Endothelial cell of umbilical vein (primary cell): Measurements from ENCODE around the gene ZCCHC14. TPM values are rescaled to one million over a fixed set of nuclear protein-coding genes. Genes with fewer than 3 reads are reported as not detected.
A peak's percentile ranks its signal among the peaks of the same experiment; 100 is the strongest.

Source experiments
- BruUV-seq: library from RNA; stranded (reverse); fragments of 400-500 nt; replicated peaks from 2 replicates; lab custom pipeline; 2021; lab: Mats Ljungman, UMichigan
- CTCF ChIA-PET: fragments of 300-600, 350-600 bp; sonication (Branson Sonifier 250); formaldehyde crosslinking; loops from one replicate; lab custom pipeline; 2021; ENCODE audit warnings: antibody characterized with exemption, inconsistent platforms; lab: Charles Lee
- POLR2A ChIA-PET: fragments of 300-600, 350-600 bp; sonication (Branson Sonifier 250); formaldehyde crosslinking; loops from one replicate; lab custom pipeline; 2021; ENCODE audit warnings: antibody characterized with exemption, inconsistent platforms; lab: Charles Lee
- DNase-seq: peaks from one replicate; pipeline ENCODE4 v3.0.0-alpha.2; 2011; ENCODE audit warnings: low read depth, low spot score
- FAIRE-seq: peaks from 2 replicates; lab custom pipeline; 2011; peaks lifted over from hg19 to GRCh38; lab: Jason Lieb, UNC
- H2AFZ ChIP-seq: 2 replicates; pipeline ENCODE4 v1.6.0; 2012; ENCODE audit warnings: low read depth, low read length, control low read depth, inconsistent platforms
- H3K27ac ChIP-seq: 2 replicates; pipeline ENCODE4 v1.5.1; 2011; ENCODE audit warnings: low read depth, mild to moderate bottlenecking, control low read depth, low read length, moderate library complexity; ENCODE audit not compliant: insufficient read depth
- H3K27me3 ChIP-seq, 2 experiments: 2 replicates each; pipeline versions ENCODE4 v1.6.0 to v1.6.1; 2011; ENCODE audit warnings: low read length in 2 of 2, mixed read lengths in 1 of 2; ENCODE audit not compliant: control insufficient read depth in 2 of 2, insufficient read depth in 2 of 2
- H3K36me3 ChIP-seq, 2 experiments: 2 replicates in 1 of 2; 3 replicates in 1 of 2; pipeline ENCODE4 v1.5.1; 2011; ENCODE audit warnings: low read length in 2 of 2, mild to moderate bottlenecking in 1 of 2, moderate library complexity in 1 of 2; ENCODE audit not compliant: control insufficient read depth in 2 of 2, insufficient read depth in 2 of 2; ENCODE audit errors: extremely low read depth in 1 of 2
- H3K4me1 ChIP-seq: 3 replicates; pipeline ENCODE4 v1.5.1; 2011; ENCODE audit warnings: mild to moderate bottlenecking, low read length; ENCODE audit not compliant: control insufficient read depth, insufficient read depth; ENCODE audit errors: extremely low read depth
- H3K4me2 ChIP-seq: 2 replicates; pipeline ENCODE4 v1.6.1; 2011; ENCODE audit warnings: low read length, control low read depth, mixed read lengths; ENCODE audit not compliant: insufficient read depth
- H3K4me3 ChIP-seq, 3 experiments: fragments of 200-600 bp in 1 of 3; sonication (generic), shearing (Covaris generic) in 1 of 3; replicated peaks in 1 of 3; 2 replicates each; pipeline ENCODE4 v1.5.1; 2011 to 2016; ENCODE audit warnings: control low read depth in 3 of 3, low read length in 3 of 3, mild to moderate bottlenecking in 2 of 3, inconsistent platforms in 1 of 3, low read depth in 1 of 3, moderate library complexity in 1 of 3; ENCODE audit not compliant: insufficient read depth in 1 of 3
- H3K79me2 ChIP-seq: 2 replicates; pipeline ENCODE4 v1.6.0; 2012; ENCODE audit warnings: low read length, inconsistent platforms; ENCODE audit not compliant: control insufficient read depth, insufficient read depth
- H3K9ac ChIP-seq: replicated peaks from 2 replicates; pipeline ENCODE3; 2011; ENCODE audit warnings: low read length, control low read depth; ENCODE audit not compliant: insufficient read depth; ENCODE audit errors: extremely low read depth
- H3K9me1 ChIP-seq: replicated peaks from 3 replicates; pipeline ENCODE4 v1.6.0; 2011; ENCODE audit warnings: mild to moderate bottlenecking, low read length; ENCODE audit not compliant: control insufficient read depth, insufficient read depth; ENCODE audit errors: extremely low read depth
- H3K9me3 ChIP-seq: replicated peaks from 2 replicates; pipeline ENCODE4 v1.5.1; 2012; ENCODE audit warnings: low read length, inconsistent platforms; ENCODE audit not compliant: control insufficient read depth, insufficient read depth
- H4K20me1 ChIP-seq: replicated peaks from 2 replicates; pipeline ENCODE3; 2011; ENCODE audit warnings: mild to moderate bottlenecking, low read length; ENCODE audit not compliant: control insufficient read depth, insufficient read depth; ENCODE audit errors: extremely low read depth
- FOS ChIP-seq: IDR thresholded peaks from 2 replicates; pipeline ENCODE4 v1.6.1; 2011; ENCODE audit warnings: mild to moderate bottlenecking, low read length, moderate library complexity, borderline replicate concordance; ENCODE audit not compliant: insufficient read depth
- GATA2 ChIP-seq: IDR thresholded peaks from 2 replicates; pipeline ENCODE4 v1.7.0; 2011; ENCODE audit warnings: low read depth, mild to moderate bottlenecking, moderate library complexity, mixed read lengths, low read length; ENCODE audit not compliant: insufficient read length, insufficient read depth
- JUN ChIP-seq: IDR thresholded peaks from 2 replicates; pipeline ENCODE4 v1.6.1; 2011; ENCODE audit warnings: borderline replicate concordance, low read depth; ENCODE audit not compliant: insufficient read length, insufficient read depth
- MYC ChIP-seq: IDR thresholded peaks from one replicate; pipeline ENCODE4 v1.6.1; 2011; ENCODE audit warnings: mild to moderate bottlenecking, low read depth, low read length
- dilution Hi-C: fragments of 300-500 bp; cut with MboI; formaldehyde crosslinking; loops from one replicate; pipeline ENCODE4 v1.15.0; 2019; ENCODE audit warnings: low sequenced_read_pairs; ENCODE audit not compliant: extremely low pct_ligation_motif_present
- intact Hi-C: fragments of 100-400 bp; cut with micrococcal nuclease; formaldehyde crosslinking; loops from one replicate; pipeline ENCODE4 v1.10.0; 2022
- polyA plus RNA-seq, 4 experiments: library from polyadenylated mRNA; depleted of rRNA in 3 of 4; stranded (reverse) in 3 of 4; unstranded in 1 of 4; fragments of >200 nt; gene quantifications; 2 replicates each; pipeline versions ENCODE4 v1.2.1 to v1.2.3, GENCODE V29; 2011 to 2012; ENCODE audit warnings: missing spikeins in 1 of 4
- total RNA-seq: library from RNA; stranded (reverse); gene quantifications from 2 replicates; pipeline ENCODE4 v1.2.3, GENCODE V29; 2021
- TF ChIP-seq, protein P1 (sequence below), 2 donors: IDR thresholded peaks; 1 replicate in 1 of 2; 2 replicates in 1 of 2; pipeline ENCODE4 v1.5.1; 2011; ENCODE audit warnings: low read length in 2 of 2, mild to moderate bottlenecking in 2 of 2, moderate library complexity in 2 of 2, control low read depth in 1 of 2, inconsistent platforms in 1 of 2, low read depth in 1 of 2; ENCODE audit not compliant: insufficient read depth in 1 of 2; ENCODE audit errors: extremely low read depth in 1 of 2

The ZCCHC14 gene
- total and polyA plus RNA-seq, 2 donors (not counting 3 experiments of a cell fraction or from before 2014, with no cell fraction given): 9.5 to 30.9 TPM

DNA sequence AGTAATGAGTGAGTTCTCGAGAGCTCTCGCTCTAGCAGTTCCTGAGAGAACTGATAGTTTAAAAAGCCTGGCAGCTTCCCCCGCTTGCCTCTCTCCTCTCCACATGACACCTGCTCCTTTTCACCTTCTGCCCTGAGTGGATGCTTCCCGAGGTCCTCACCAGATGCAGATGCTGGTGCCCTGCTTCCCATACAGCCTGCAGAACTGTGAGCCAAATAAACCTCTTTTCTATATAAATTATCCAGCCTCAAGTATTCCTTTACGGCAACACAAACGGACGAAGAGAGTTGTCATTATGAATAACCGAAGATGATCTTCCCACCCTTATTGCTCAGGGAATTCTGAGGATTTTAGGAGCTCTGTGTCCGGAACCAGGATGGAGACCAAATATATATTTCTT, 41.9 kb upstream of the ZCCHC14 start:
- no peak overlapping the region for H3K27ac ChIP-seq
- H3K4me2 ChIP-seq: no peak overlapping the region
- H3K79me2 ChIP-seq: no peaks in the 10 kb centered on the region
- no peak overlapping the region for H3K4me3 ChIP-seq
- no peak for DNase-seq
- no peaks in the 10 kb centered on the region for H3K36me3 ChIP-seq
- H3K9me1 ChIP-seq: no peaks in the 10 kb centered on the region
- no peak for TF ChIP-seq JUN
- TF ChIP-seq MYC: no peak
- no peak for TF ChIP-seq GATA2
- no TSS peak for BruUV-seq
- POLR2A ChIA-PET: no interaction called here
- peaks cover 11% of the 10 kb centered on the region for H3K4me1 ChIP-seq
- H4K20me1 ChIP-seq: no peaks in the 10 kb centered on the region
- H3K27me3 ChIP-seq: peaks cover 0 to 2% of the 10 kb centered on the region in 2 experiments
- no peak for FAIRE-seq
- H2AFZ ChIP-seq: no peak overlapping the region
- dilution Hi-C loops (no loop called here), intact Hi-C loops (no loop called here)
- CTCF ChIA-PET: interaction anchor here (1.4 kb wide), 1 partner anchor 30 kb away, joined by 3 read pairs; no protein-coding TSS in a partner anchor
- H3K9me3 ChIP-seq: no peaks in the 10 kb centered on the region
- no peak overlapping the region for H3K9ac ChIP-seq

DNA sequence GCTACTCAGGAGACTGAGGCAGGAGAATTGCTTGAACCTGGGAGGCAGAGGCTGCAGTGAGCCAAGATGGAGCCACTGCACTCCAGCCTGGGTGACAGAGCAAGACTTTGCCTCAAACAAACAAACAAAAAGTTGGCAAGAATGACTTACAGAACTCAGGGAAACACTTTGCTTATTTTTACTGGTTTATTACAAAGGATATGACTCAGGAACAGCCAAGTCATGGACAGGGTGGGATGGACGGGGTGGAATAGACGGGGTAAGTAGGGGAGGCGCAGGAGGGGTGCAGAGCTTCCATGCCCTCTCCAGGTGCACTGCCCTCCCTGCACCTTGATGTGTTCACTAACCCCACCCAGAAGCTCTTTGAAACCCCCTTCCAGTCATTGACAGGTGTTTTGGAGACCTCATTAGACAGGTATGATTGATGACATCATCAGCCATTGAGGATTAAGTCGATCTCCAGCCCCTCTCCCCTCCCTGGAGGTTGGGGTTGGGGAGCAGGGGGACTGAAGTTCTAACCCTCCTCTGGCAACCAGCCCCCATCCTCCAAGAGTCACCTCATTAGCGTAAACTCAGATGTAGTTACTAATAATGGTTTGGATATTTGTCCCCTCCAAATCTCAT, 41.3 kb upstream of the ZCCHC14 start:
- no peak for FAIRE-seq
- Histone ChIP-seq H3K4me2 (no peak overlapping the region), H4K20me1 (no peaks in the 10 kb centered on the region), H3K4me3 (no peak overlapping the region), H3K9ac (no peak overlapping the region), H3K9me1 (no peaks in the 10 kb centered on the region), H3K79me2 (no peaks in the 10 kb centered on the region), H3K9me3 (no peaks in the 10 kb centered on the region), H3K27me3 (peaks cover 0 to 2% of the 10 kb centered on the region in 2 experiments), H3K4me1 (peaks cover 11% of the 10 kb centered on the region), H3K27ac (no peak overlapping the region), H3K36me3 (no peaks in the 10 kb centered on the region), H2AFZ (no peak overlapping the region)
- BruUV-seq: no TSS peak
- TF ChIP-seq, protein P1, sequence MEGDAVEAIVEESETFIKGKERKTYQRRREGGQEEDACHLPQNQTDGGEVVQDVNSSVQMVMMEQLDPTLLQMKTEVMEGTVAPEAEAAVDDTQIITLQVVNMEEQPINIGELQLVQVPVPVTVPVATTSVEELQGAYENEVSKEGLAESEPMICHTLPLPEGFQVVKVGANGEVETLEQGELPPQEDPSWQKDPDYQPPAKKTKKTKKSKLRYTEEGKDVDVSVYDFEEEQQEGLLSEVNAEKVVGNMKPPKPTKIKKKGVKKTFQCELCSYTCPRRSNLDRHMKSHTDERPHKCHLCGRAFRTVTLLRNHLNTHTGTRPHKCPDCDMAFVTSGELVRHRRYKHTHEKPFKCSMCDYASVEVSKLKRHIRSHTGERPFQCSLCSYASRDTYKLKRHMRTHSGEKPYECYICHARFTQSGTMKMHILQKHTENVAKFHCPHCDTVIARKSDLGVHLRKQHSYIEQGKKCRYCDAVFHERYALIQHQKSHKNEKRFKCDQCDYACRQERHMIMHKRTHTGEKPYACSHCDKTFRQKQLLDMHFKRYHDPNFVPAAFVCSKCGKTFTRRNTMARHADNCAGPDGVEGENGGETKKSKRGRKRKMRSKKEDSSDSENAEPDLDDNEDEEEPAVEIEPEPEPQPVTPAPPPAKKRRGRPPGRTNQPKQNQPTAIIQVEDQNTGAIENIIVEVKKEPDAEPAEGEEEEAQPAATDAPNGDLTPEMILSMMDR (IDR thresholded peaks at IDR 0.05; ENCODE audit: extremely low read depth in 1 of 2, insufficient read depth in 1 of 2, low read depth in 1 of 2, low read length in 2 of 2): no peak
- peak; percentile 15 for TF ChIP-seq FOS
- ChIA-PET POLR2A (no interaction called here), CTCF (no interaction called here)
- intact Hi-C loops (no loop called here), dilution Hi-C loops (no loop called here)
- peak; percentile 31 for DNase-seq
